Activated B cell treated with CpG ODN at 0.5 μM for 24 hours (primary cell): ENCODE data around the gene LGR6. TPM values are rescaled to one million over a fixed set of nuclear protein-coding genes. Genes with fewer than 3 reads are reported as not detected.

ENCODE experiments used
- ATAC-seq: fragments of 200-7000 bp; cut with Tn5 transposase; one replicate; pipeline ENCODE4 v1.10.0; 2021; ENCODE audit warnings: low read depth, mild to moderate bottlenecking, moderate library complexity
- CTCF ChIA-PET: fragments of 350-600 bp; sonication (Branson Sonifier 250); formaldehyde crosslinking; loops from one replicate; lab custom pipeline; 2021; ENCODE audit warnings: antibody characterized with exemption; lab: Charles Lee
- POLR2A ChIA-PET: fragments of 350-600 bp; sonication (Branson Sonifier 250); formaldehyde crosslinking; loops from one replicate; lab custom pipeline; 2021; ENCODE audit warnings: antibody characterized with exemption; lab: Charles Lee
- DNase-seq: peaks from one replicate; pipeline ENCODE4 v3.0.0; 2022
- H3K27ac Mint-ChIP-seq: one replicate; pipeline ENCODE4 v1.8.0; 2020; ENCODE audit warnings: mixed read lengths
- H3K27me3 Mint-ChIP-seq: one replicate; pipeline ENCODE4 v1.8.0; 2021; ENCODE audit warnings: mixed read lengths
- H3K36me3 Mint-ChIP-seq: one replicate; pipeline ENCODE4 v1.8.0; 2021; ENCODE audit warnings: low read depth, mixed read lengths
- H3K4me1 Mint-ChIP-seq: one replicate; pipeline ENCODE4 v1.8.0; 2021; ENCODE audit warnings: mixed read lengths
- H3K4me3 Mint-ChIP-seq: one replicate; pipeline ENCODE4 v1.8.0; 2020; ENCODE audit warnings: mild to moderate bottlenecking, mixed read lengths
- H3K9me3 Mint-ChIP-seq: one replicate; pipeline ENCODE4 v1.8.0; 2020; ENCODE audit warnings: mixed read lengths
- intact Hi-C: fragments of 100-400 bp; cut with micrococcal nuclease; formaldehyde crosslinking; loops from one replicate; pipeline ENCODE4 v1.15.1; 2024
- total RNA-seq: library from RNA; stranded (reverse); gene quantifications from 2 replicates; pipeline ENCODE4 v1.2.3, GENCODE V29; 2022
- TF ChIP-seq, protein P1 (sequence below): fragments of 200-600 bp; IDR thresholded peaks from one replicate; pipeline ENCODE4 v1.8.0; 2022; ENCODE audit warnings: antibody characterized with exemption, mild to moderate bottlenecking

LGR6 gene
- total RNA-seq, 1 donor from 2014 or later = not detected

- Mint-ChIP-seq H3K4me3 (peak overlapping the region; percentile 66), H3K9me3 (no peaks in the 10 kb centered on the region), H3K27me3 (no peaks in the 10 kb centered on the region), H3K27ac (no peak overlapping the region), H3K36me3 (peaks cover 4% of the 10 kb centered on the region), H3K4me1 (peaks cover 84% of the 10 kb centered on the region)
- ChIA-PET POLR2A (interaction anchor here (0.7 to 1.5 kb wide), 4 partner anchors 8 to 19 kb away, joined by 3 to 6 read pairs (median 4); partner anchors contain the start of gene ARL8A), CTCF (interaction anchor here (0.9 to 1.7 kb wide), 6 partner anchors 12 to 557 kb away, joined by 3 to 6 read pairs (median 4); partner anchors contain the start of gene LGR6)
- DNase-seq (no peak), ATAC-seq (no peak)
- TF ChIP-seq, protein P1, sequence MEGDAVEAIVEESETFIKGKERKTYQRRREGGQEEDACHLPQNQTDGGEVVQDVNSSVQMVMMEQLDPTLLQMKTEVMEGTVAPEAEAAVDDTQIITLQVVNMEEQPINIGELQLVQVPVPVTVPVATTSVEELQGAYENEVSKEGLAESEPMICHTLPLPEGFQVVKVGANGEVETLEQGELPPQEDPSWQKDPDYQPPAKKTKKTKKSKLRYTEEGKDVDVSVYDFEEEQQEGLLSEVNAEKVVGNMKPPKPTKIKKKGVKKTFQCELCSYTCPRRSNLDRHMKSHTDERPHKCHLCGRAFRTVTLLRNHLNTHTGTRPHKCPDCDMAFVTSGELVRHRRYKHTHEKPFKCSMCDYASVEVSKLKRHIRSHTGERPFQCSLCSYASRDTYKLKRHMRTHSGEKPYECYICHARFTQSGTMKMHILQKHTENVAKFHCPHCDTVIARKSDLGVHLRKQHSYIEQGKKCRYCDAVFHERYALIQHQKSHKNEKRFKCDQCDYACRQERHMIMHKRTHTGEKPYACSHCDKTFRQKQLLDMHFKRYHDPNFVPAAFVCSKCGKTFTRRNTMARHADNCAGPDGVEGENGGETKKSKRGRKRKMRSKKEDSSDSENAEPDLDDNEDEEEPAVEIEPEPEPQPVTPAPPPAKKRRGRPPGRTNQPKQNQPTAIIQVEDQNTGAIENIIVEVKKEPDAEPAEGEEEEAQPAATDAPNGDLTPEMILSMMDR = no peak
- intact Hi-C loops = loop anchor here (5.0 to 10.0 kb wide), 4 partner anchors 452 to 1222 kb away; partner anchors contain the start of genes PCAT6 and TMEM183A
Measured at GRCh38 chr1:202162418-202163280, 30.9 kb upstream of the LGR6 start.

- H3K4me1 Mint-ChIP-seq = peaks cover 76% of the 10 kb centered on the region
- peaks cover 2% of the 10 kb centered on the region for H3K36me3 Mint-ChIP-seq
- ATAC-seq (no peak), DNase-seq (no peak)
- no peak overlapping the region for H3K27ac Mint-ChIP-seq
- TF ChIP-seq, protein P1 = no peak
- ChIA-PET CTCF (interaction anchor here (0.9 to 1.7 kb wide), 4 partner anchors 9 to 30 kb away, joined by 3 to 7 read pairs (median 6); partner anchors contain the start of gene LGR6), POLR2A (interaction anchor here (0.7 to 1.5 kb wide), 3 partner anchors 9 to 20 kb away, joined by 3 to 5 read pairs (median 3); partner anchors contain the start of gene ARL8A)
- intact Hi-C loops = loop anchor here (2.0 to 10.0 kb wide), 5 partner anchors 21 to 1221 kb away; partner anchors contain the start of genes PCAT6 and TMEM183A
- H3K27me3 Mint-ChIP-seq = peaks cover 1% of the 10 kb centered on the region
- H3K9me3 Mint-ChIP-seq = no peaks in the 10 kb centered on the region
- H3K4me3 Mint-ChIP-seq = no peak overlapping the region
Measured at GRCh38 chr1:202163281-202164270, 30.0 kb upstream of the LGR6 start.

DNA sequence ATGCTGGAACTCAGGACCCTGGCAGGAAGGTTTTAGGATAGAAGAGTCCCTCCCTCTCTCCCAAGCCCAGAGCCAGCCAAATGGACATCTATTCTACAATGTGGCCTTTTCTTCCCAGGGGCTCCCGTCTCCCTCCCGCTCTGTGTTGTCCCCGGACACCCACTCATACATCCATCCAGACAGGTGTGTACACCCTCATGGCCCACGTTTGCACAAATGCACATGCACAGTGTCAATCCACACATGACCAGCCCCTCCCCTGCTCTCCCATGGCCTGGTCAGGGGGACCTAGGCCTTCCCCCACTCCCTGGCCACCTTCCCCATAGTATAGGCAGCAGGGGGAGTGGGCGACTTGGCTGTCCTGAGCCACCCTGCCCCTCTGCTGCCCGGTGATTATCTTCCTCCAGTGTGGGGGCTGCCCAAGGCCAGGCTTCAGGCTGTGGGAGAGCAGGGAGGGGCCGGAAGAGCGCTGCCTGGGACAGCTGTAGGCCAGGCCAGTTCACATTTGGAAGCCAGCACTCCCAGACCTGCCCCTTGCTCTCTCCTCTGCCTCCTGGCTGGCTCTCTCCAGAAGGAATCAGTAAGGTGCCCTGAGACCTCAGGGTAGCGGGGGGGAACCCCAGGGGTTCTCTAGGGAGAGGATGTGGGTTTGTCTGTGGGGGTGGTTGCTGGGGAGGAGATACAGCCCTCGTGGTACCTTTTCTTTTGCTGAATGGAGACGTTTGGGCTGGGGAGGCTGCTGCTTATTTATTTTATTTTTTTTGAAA is 29.1 kb upstream of the LGR6 start:
- Mint-ChIP-seq H3K4me1 (peaks cover 67% of the 10 kb centered on the region), H3K4me3 (peak overlapping the region; percentile 71), H3K27me3 (peaks cover 1% of the 10 kb centered on the region), H3K36me3 (peaks cover 2% of the 10 kb centered on the region), H3K27ac (peak overlapping the region; percentile 61), H3K9me3 (no peaks in the 10 kb centered on the region)
- DNase-seq (peak; percentile 78), ATAC-seq (peak; percentile 78)
- intact Hi-C loops = loop anchor here (2.0 to 10.0 kb wide), 5 partner anchors 20 to 1220 kb away; partner anchors contain the start of genes PCAT6 and TMEM183A
- POLR2A ChIA-PET = interaction anchor here (1.5 kb wide), 1 partner anchor 20 kb away, joined by 5 read pairs; the partner anchor contains the start of gene ARL8A
- CTCF ChIA-PET = interaction anchor here (1.1 kb wide), 2 partner anchors 10 kb away, joined by 7 to 8 read pairs; no protein-coding TSS in a partner anchor
- TF ChIP-seq, protein P1 = no peak

DNA sequence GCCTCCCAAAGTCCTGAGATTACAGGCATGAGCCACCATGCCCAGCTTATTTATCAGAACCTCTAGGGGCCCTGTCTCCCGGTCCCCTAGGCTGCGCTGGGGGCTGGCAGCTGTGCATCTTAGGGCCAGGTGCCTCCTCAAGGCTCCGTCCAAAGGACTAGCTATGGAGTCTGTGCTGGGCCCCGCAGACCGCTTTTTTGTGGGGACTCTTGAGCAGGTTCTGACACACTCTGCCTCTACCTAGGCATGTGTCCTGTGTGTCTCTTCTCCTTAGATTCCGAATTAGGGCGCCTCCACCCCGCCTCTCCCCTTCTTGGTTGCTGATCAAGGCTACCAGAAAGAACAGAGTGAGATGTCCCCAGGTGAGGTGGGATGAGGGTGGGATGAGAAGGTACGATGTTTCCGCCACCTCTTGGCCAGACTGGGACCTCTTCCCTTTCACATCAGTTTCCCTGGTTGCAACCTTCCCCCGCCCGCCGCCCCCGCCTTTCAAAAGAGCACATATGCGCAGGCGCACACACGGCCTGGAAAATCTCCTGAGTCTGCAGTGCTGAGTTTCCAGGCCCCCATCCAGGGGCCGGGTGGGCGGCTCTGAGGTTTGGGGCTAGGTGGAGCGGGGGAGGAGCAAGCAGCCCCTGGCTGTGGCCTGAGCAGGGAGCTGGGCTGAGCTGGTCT is 28.2 kb upstream of the LGR6 start:
- ATAC-seq (no peak), DNase-seq (no peak)
- POLR2A ChIA-PET = no interaction called here
- peak overlapping the region; percentile 71 for H3K4me3 Mint-ChIP-seq
- H3K27ac Mint-ChIP-seq = peak overlapping the region; percentile 61
- no peaks in the 10 kb centered on the region for H3K36me3 Mint-ChIP-seq
- CTCF ChIA-PET = interaction anchor here (1.1 kb wide), 1 partner anchor 11 kb away, joined by 8 read pairs; no protein-coding TSS in a partner anchor
- intact Hi-C loops = loop anchor here (2.0 to 10.0 kb wide), 3 partner anchors 19 to 1219 kb away; no protein-coding TSS in a partner anchor
- no peaks in the 10 kb centered on the region for H3K9me3 Mint-ChIP-seq
- H3K27me3 Mint-ChIP-seq = peaks cover 1% of the 10 kb centered on the region
- TF ChIP-seq, protein P1 = no peak
- H3K4me1 Mint-ChIP-seq = peaks cover 58% of the 10 kb centered on the region
